COLO829 (cell line): ENCODE results near the gene KRT36.

Source experiments
- DNase-seq: peaks from one replicate; pipeline ENCODE4 v3.0.0; 2012; ENCODE audit warnings: low spot score

KRT36 gene

GRCh38 chr17:41439375-41439774 lies 50.3 kb downstream of the KRT36 start:
- DNase-seq, result no peak

GRCh38 chr17:41437769-41438168 lies 51.9 kb downstream of the KRT36 start:
- no peak for DNase-seq

- no peak for DNase-seq
These were observed 52.5 kb downstream of the KRT36 start for GRCh38 chr17:41437254-41437653.
